ENCODE results near the gene LYRM9.
A peak's percentile ranks its signal among the peaks of the same experiment; 100 is the strongest.
"Not testable (repeated sequence)": the region's sequence is repeated elsewhere in the genome, so short reads cannot be mapped to it uniquely, and the experiment has no call there.

The LYRM9 gene

GRCh38 chr17:27906226-27906580, 13.0 kb upstream of the LYRM9 start:
- DNase-seq (ENCODE audit: low read depth), result no peak

- DNase-seq (ENCODE audit: low read depth), result no peak
Measured at GRCh38 chr17:27905447-27906225, 12.5 kb upstream of the LYRM9 start.

- DNase-seq (ENCODE audit: low read depth), result no peak
Measured at GRCh38 chr17:27904534-27905446, 11.6 kb upstream of the LYRM9 start.

- no peak for DNase-seq (ENCODE audit: low read depth)
Measured at GRCh38 chr17:27904114-27904513, 10.9 kb upstream of the LYRM9 start.

GRCh38 chr17:27899525-27899924, 6.4 kb upstream of the LYRM9 start:
- no peak for DNase-seq (ENCODE audit: low read depth)

GRCh38 chr17:27898096-27898495, 4.9 kb upstream of the LYRM9 start:
- DNase-seq (ENCODE audit: low read depth), result no peak

- DNase-seq (ENCODE audit: low read depth), result no peak
Measured at GRCh38 chr17:27896701-27897100, 3.5 kb upstream of the LYRM9 start.

- no peak for DNase-seq (ENCODE audit: low read depth)
Measured at GRCh38 chr17:27895940-27896535, 2.9 kb upstream of the LYRM9 start.

GRCh38 chr17:27895123-27895895, 2.1 kb upstream of the LYRM9 start:
- DNase-seq (ENCODE audit: low read depth), result no peak

- no peak for DNase-seq (ENCODE audit: low read depth)
Measured at GRCh38 chr17:27893841-27894503, 807 bp upstream of the LYRM9 start.

GRCh38 chr17:27892542-27892865, 661 bp downstream of the LYRM9 start:
- no peak for DNase-seq (ENCODE audit: low read depth)

GRCh38 chr17:27891841-27892240, 1.3 kb downstream of the LYRM9 start:
- DNase-seq (ENCODE audit: low read depth), result no peak

GRCh38 chr17:27889711-27890251, 3.4 kb downstream of the LYRM9 start:
- no peak for DNase-seq (ENCODE audit: low read depth)

GRCh38 chr17:27888945-27889344, 4.2 kb downstream of the LYRM9 start:
- DNase-seq (ENCODE audit: low read depth), result no peak

GRCh38 chr17:27888067-27888466, 5.1 kb downstream of the LYRM9 start:
- DNase-seq (ENCODE audit: low read depth), result no peak

GRCh38 chr17:27886348-27886906, 6.7 kb downstream of the LYRM9 start:
- not testable (repeated sequence) for DNase-seq (ENCODE audit: low read depth)

- DNase-seq (ENCODE audit: low read depth), result no peak
Measured at GRCh38 chr17:27882162-27882840, 10.9 kb downstream of the LYRM9 start.

- peak; percentile 63 for DNase-seq (ENCODE audit: low read depth)
Measured at GRCh38 chr17:27879987-27880608, 13.1 kb downstream of the LYRM9 start.

GRCh38 chr17:27878776-27879562, 14.2 kb downstream of the LYRM9 start:
- peak; percentile 21 for DNase-seq (ENCODE audit: low read depth)

Measured in activated T-cell treated with anti-CD3 and anti-CD28 coated beads for 48 hours (primary cell).